Measurements from ENCODE around the gene FRMD5. TPM values are rescaled to one million over a fixed set of nuclear protein-coding genes. Genes with fewer than 3 reads are reported as not detected.

FRMD5 gene
- total RNA-seq, 1 experiment from 2014 or later, result 3.9 TPM

GRCh38 chr15:43941071-43941470 is 254.0 kb downstream of the FRMD5 start:
- H3K23ac ChIP-seq (ENCODE audit: insufficient read length, low read depth, low read length), result no peak overlapping the region
- H2BK5ac ChIP-seq (ENCODE audit: insufficient read length, low read length), result no peak overlapping the region
- no peak overlapping the region for H3K14ac ChIP-seq (ENCODE audit: insufficient read depth, low read length)
- no peak overlapping the region for H2BK20ac ChIP-seq (ENCODE audit: low read depth, low read length, poor library complexity, severe bottlenecking)
- Mint-ChIP-seq H3K27me3 (ENCODE audit: low read depth) (no peaks in the 10 kb centered on the region), H3K4me3 (no peak overlapping the region), H3K27ac (no peak overlapping the region), H3K4me1 (peaks cover 5% of the 10 kb centered on the region in 2 experiments; a peak in 3 of 4 replicates), H3K36me3 (ENCODE audit: insufficient read depth in 1 of 3, low read depth in 3 of 3) (no peaks in the 10 kb centered on the region), H3K9me3 (no peaks in the 10 kb centered on the region)
- no peak overlapping the region for H3K27ac ChIP-seq (ENCODE audit: insufficient read length, low read depth, low read length)
- no peak overlapping the region for H2AFZ ChIP-seq (ENCODE audit: low read length)
- H3K4ac ChIP-seq (ENCODE audit: low read depth, low read length), result no peak overlapping the region
- no peak overlapping the region for H2AK5ac ChIP-seq (ENCODE audit: insufficient read length, low read length)
- no peaks in the 10 kb centered on the region for H3K23me2 ChIP-seq (ENCODE audit: insufficient read length, low read depth, low read length, poor library complexity, severe bottlenecking)
- H3K4me2 ChIP-seq (ENCODE audit: insufficient read depth, insufficient read length, low read length), result no peak overlapping the region
- no peaks in the 10 kb centered on the region for H3K79me2 ChIP-seq (ENCODE audit: insufficient read depth, low read length)
- no peak overlapping the region for H3K9ac ChIP-seq (ENCODE audit: extremely low read depth, insufficient read length, low read length)
- no peak overlapping the region for H2BK12ac ChIP-seq (ENCODE audit: insufficient read length, low read depth, low read length)
- no peaks in the 10 kb centered on the region for H3K4me1 ChIP-seq (ENCODE audit: insufficient read depth, low read length)
- no peaks in the 10 kb centered on the region for H3K79me1 ChIP-seq (ENCODE audit: insufficient read depth, low read depth, low read length, poor library complexity, severe bottlenecking)
- no peaks in the 10 kb centered on the region for H4K20me1 ChIP-seq (ENCODE audit: control insufficient read depth, insufficient read depth, insufficient read length)
- no peak overlapping the region for H4K5ac ChIP-seq (ENCODE audit: insufficient read length, low read depth, low read length)
- DNase-seq, result no peak
- H2BK120ac ChIP-seq (ENCODE audit: low read depth, low read length, poor library complexity, severe bottlenecking), result no peak overlapping the region
- no CpG with 5 or more reads among the region's 4 CpGs for WGBS (ENCODE audit: extremely low coverage, insufficient read length, low lambda C conversion rate)
- TF ChIP-seq CTCF (conservative IDR thresholded peaks at IDR 0.05), result no peak
- H2BK15ac ChIP-seq (ENCODE audit: low read depth, low read length), result no peak overlapping the region
- no peak overlapping the region for H3K56ac ChIP-seq (ENCODE audit: insufficient read length, low read depth, low read length)
- no peak overlapping the region for H4K8ac ChIP-seq (replicated peaks; ENCODE audit: insufficient read length, low read depth, low read length)
- H3K27me3 ChIP-seq (ENCODE audit: insufficient read depth, low read length), result no peaks in the 10 kb centered on the region
- H3K18ac ChIP-seq (ENCODE audit: insufficient read length, low read depth, low read length), result no peak overlapping the region
- H4K91ac ChIP-seq (ENCODE audit: insufficient read length, low read depth, low read length), result no peak overlapping the region
- H3K9me3 ChIP-seq (ENCODE audit: control insufficient read depth, low read depth, low read length), result no peaks in the 10 kb centered on the region
- H3T11ph ChIP-seq (ENCODE audit: low read length), result no peak overlapping the region
